ENCODE measurements around the gene LCTL.

The LCTL gene

GRCh38 chr15:66587749-66588148 lies 22.0 kb upstream of the LCTL start:
- POLR2A ChIA-PET (ENCODE audit: low non-redundant PET): no interaction called here

DNA sequence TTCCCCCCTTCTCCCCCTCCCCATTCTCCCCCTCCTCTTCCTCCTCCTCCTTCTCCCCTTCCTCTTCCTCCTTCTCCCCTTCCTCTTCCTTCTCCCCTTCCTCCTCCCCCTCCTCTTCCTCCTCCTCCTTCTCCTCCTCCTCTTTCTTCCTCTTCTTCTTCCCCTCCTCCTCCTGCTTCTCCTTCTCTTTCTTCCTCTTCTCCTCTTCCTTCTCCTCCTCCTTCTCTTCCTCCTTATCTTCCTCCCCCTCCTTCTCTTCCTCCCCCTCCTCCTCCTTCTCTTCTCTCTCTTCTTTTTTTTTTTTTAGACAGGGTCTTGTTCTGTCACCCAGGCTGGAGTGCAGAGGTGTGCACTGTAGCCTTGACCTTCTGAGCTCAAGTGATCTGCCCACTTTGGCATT lies 21.2 kb upstream of the LCTL start:
- ChIA-PET POLR2A (ENCODE audit: low non-redundant PET) (no interaction called here), CTCF (interaction anchor here (0.7 kb wide), 1 partner anchor 32 kb away, joined by 3 read pairs; no protein-coding TSS in a partner anchor)
- TF ChIP-seq, protein P1, sequence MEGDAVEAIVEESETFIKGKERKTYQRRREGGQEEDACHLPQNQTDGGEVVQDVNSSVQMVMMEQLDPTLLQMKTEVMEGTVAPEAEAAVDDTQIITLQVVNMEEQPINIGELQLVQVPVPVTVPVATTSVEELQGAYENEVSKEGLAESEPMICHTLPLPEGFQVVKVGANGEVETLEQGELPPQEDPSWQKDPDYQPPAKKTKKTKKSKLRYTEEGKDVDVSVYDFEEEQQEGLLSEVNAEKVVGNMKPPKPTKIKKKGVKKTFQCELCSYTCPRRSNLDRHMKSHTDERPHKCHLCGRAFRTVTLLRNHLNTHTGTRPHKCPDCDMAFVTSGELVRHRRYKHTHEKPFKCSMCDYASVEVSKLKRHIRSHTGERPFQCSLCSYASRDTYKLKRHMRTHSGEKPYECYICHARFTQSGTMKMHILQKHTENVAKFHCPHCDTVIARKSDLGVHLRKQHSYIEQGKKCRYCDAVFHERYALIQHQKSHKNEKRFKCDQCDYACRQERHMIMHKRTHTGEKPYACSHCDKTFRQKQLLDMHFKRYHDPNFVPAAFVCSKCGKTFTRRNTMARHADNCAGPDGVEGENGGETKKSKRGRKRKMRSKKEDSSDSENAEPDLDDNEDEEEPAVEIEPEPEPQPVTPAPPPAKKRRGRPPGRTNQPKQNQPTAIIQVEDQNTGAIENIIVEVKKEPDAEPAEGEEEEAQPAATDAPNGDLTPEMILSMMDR (conservative IDR thresholded peaks at IDR 0.05; ENCODE audit: low read depth): no peak
- no peak overlapping the region for H3K27ac ChIP-seq
- no peak for DNase-seq (ENCODE audit: low spot score)

More at GRCh38 chr15:66587749-66588148, 22.0 kb upstream of the LCTL start:
- H3K27ac ChIP-seq: no peak overlapping the region
- CTCF ChIA-PET: interaction anchor here (0.7 kb wide), 1 partner anchor 31 kb away, joined by 3 read pairs; no protein-coding TSS in a partner anchor
- TF ChIP-seq, protein P1 (conservative IDR thresholded peaks at IDR 0.05; ENCODE audit: low read depth): no peak
- no peak for DNase-seq (ENCODE audit: low spot score)

DNA sequence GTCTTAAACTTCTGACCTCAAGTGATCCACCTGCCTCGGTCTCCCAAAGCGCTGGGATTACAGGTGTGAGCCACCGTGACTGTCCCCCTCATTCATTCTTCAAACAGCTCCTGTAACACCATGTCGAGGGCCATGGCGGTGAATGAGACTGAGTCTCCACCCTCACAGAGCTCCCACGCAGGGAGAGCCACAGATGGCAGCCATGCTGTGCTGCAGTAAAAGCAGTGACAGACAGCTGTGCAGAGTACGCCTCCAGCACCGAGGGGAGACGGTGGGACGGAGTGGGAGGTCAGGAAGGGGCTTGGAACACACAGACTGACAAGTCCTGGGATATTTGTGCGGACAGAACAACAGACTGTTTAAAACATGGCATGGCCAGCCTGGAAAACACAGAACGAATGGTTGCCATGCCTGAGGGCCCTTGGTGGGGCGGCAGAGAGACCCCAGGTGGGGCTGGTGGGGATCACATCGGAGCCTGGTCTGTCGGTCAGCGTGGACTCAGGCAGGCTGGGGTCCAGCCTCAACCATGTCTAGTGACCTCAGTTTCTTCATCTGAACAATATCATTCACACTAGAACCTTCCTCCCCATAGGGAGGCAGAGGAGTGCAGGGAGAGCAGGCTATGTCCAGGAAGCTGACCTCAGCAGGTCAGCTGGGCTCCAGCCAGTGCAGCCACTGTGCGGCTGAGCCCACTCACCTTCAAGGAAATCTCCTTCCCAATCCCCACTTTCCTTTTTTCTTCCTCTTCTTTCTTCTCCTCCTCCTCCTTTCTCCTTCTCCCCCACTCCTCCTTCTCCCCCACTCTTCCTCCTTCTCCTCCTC lies 20.6 kb upstream of the LCTL start:
- CTCF ChIA-PET: interaction anchor here (0.6 kb wide), 1 partner anchor 48 kb away, joined by 3 read pairs; no protein-coding TSS in a partner anchor
- DNase-seq (ENCODE audit: low spot score): no peak
- TF ChIP-seq, protein P1 (conservative IDR thresholded peaks at IDR 0.05; ENCODE audit: low read depth): no peak
- no peak overlapping the region for H3K27ac ChIP-seq
- POLR2A ChIA-PET (ENCODE audit: low non-redundant PET): no interaction called here

GRCh38 chr15:66581972-66582537 lies 16.3 kb upstream of the LCTL start:
- no peak for DNase-seq (ENCODE audit: low spot score)
- TF ChIP-seq, protein P1 (conservative IDR thresholded peaks at IDR 0.05; ENCODE audit: low read depth): no peak
- H3K27ac ChIP-seq: no peak overlapping the region
- CTCF ChIA-PET: interaction anchor here (0.7 to 1.1 kb wide), 2 partner anchors 15 to 65 kb away, joined by 3 to 4 read pairs; no protein-coding TSS in a partner anchor
- POLR2A ChIA-PET (ENCODE audit: low non-redundant PET): no interaction called here

DNA sequence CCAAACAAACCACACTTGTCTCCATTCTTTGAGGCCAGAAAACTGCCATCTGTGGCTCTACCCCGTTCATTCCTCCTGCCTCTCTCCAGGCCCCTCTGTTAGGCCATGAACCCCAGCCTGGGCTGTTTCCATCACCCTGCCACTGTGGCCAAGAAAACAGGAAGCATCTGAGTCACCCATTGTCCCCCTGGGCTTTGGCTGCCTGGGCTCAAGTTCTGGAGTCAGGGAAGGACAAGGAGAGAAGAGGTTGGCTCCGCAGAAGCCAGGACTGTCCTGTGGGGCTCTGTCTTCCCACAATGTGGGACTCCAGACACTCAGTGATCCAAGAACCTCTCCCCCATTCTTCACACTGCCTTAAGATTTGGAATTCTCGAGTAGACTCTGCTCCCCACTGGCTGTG lies 14.8 kb upstream of the LCTL start:
- TF ChIP-seq, protein P1 (conservative IDR thresholded peaks at IDR 0.05; ENCODE audit: low read depth): no peak
- CTCF ChIA-PET: interaction anchor here (1.7 kb wide), 1 partner anchor 14 kb away, joined by 4 read pairs; no protein-coding TSS in a partner anchor
- no peak for DNase-seq (ENCODE audit: low spot score)
- POLR2A ChIA-PET (ENCODE audit: low non-redundant PET): no interaction called here
- H3K27ac ChIP-seq: no peak overlapping the region

DNA sequence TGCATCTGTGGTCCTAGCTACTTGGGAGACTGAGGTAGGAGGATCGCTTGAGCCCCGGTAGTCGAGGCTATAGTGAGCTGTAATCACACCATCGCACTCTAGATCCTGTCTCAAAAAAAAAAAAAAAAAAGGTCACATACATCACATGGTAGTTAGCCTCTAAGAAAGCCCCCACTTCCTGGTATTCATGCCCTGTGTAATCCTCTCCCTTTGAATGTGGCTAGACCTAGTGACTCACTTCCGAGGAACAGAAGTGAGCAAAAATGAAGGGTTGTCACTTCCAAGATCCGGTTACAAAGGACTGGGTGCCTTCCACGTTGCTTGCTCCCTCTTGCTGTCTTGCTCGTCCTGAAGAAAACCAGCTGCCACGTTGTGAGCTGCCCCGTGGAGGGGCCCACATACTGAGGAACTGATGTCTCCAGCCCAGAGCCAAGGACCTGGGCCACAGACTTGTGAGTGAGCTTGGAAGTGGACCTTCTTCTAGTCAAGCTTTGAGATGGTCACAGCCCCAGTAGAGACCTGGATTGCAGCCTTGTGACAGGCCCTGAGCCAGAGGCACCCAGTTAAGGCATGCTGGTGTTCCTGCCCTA lies 12.6 kb upstream of the LCTL start:
- ChIA-PET POLR2A (ENCODE audit: low non-redundant PET) (no interaction called here), CTCF (interaction anchor here (0.7 to 0.8 kb wide), 2 partner anchors 11 to 35 kb away, joined by 3 read pairs; no protein-coding TSS in a partner anchor)
- DNase-seq (ENCODE audit: low spot score): no peak
- no peak overlapping the region for H3K27ac ChIP-seq
- TF ChIP-seq, protein P1 (conservative IDR thresholded peaks at IDR 0.05; ENCODE audit: low read depth): no peak

All from RWPE1 (cell line).